WTC11 (cell line): ENCODE results near the gene SEC11A. TPM values are rescaled to one million over a fixed set of nuclear protein-coding genes. Genes with fewer than 3 reads are reported as not detected.

ENCODE experiments used
- ATAC-seq: fragments of 200-7000 bp; cut with Tn5 transposase; 2 replicates; pipeline ENCODE4 v1.10.0; 2021; ENCODE audit warnings: mild to moderate bottlenecking, moderate library complexity
- CTCF ChIA-PET: fragments of 300-600 bp; sonication (Branson Sonifier 250); formaldehyde crosslinking; loops from one replicate; lab custom pipeline; 2021; ENCODE audit warnings: antibody characterized with exemption; lab: Charles Lee
- POLR2A ChIA-PET: fragments of 350-600 bp; sonication (Branson Sonifier 250); formaldehyde crosslinking; loops from one replicate; lab custom pipeline; 2021; ENCODE audit warnings: antibody characterized with exemption; lab: Charles Lee
- DNase-seq: peaks from one replicate; pipeline ENCODE4 v3.0.0; 2021; ENCODE audit warnings: low spot score
- H3K27ac Mint-ChIP-seq: 2 replicates; pipeline ENCODE4 v1.8.0; 2021; ENCODE audit warnings: mixed read lengths
- H3K27me3 Mint-ChIP-seq: 2 replicates; pipeline ENCODE4 v1.8.0; 2021; ENCODE audit warnings: low read depth, mild to moderate bottlenecking, moderate library complexity, mixed read lengths
- H3K36me3 Mint-ChIP-seq: 2 replicates; pipeline ENCODE4 v1.8.0; 2021; ENCODE audit warnings: mixed read lengths
- H3K4me1 Mint-ChIP-seq: 2 replicates; pipeline ENCODE4 v1.8.0; 2022; ENCODE audit warnings: mixed read lengths
- H3K4me3 Mint-ChIP-seq: 2 replicates; pipeline ENCODE4 v1.8.0; 2021; ENCODE audit warnings: mild to moderate bottlenecking, moderate library complexity, mixed read lengths
- H3K9me3 Mint-ChIP-seq: 2 replicates; pipeline ENCODE4 v1.8.0; 2021; ENCODE audit warnings: mixed read lengths
- CTCF ChIP-seq: fragments of 200-600 bp; IDR thresholded peaks from 2 replicates; pipeline ENCODE4 v1.8.0; 2022; ENCODE audit warnings: antibody characterized with exemption
- EMX1 ChIP-seq: fragments of 250-450 bp; sonication (Bioruptor Pico); IDR thresholded peaks from 2 replicates; pipeline ENCODE4 v1.8.0; 2021; ENCODE audit warnings: mild to moderate bottlenecking
- GRHL2 ChIP-seq: fragments of 250-450 bp; sonication (Bioruptor Pico); IDR thresholded peaks from 2 replicates; pipeline ENCODE4 v1.8.0; 2022; ENCODE audit warnings: mild to moderate bottlenecking, moderate library complexity; ENCODE audit not compliant: insufficient replicate concordance, severe bottlenecking
- GTF2I ChIP-seq: fragments of 250-450 bp; sonication (Bioruptor Pico); conservative IDR thresholded peaks from 2 replicates; pipeline ENCODE4 v1.4.0; 2021; ENCODE audit warnings: mild to moderate bottlenecking
- IRF2 ChIP-seq: sonication (generic); formaldehyde crosslinking; IDR thresholded peaks from 2 replicates; pipeline ENCODE4 v1.8.0; 2022; ENCODE audit warnings: low read depth, missing genetic modification reagents, borderline replicate concordance
- KAT7 ChIP-seq: sonication (generic); formaldehyde crosslinking; IDR thresholded peaks from 2 replicates; pipeline ENCODE4 v1.8.1; 2023; ENCODE audit warnings: missing genetic modification reagents, mild to moderate bottlenecking, borderline replicate concordance
- MLX ChIP-seq: sonication (generic); formaldehyde crosslinking; IDR thresholded peaks from 2 replicates; pipeline ENCODE4 v1.8.1; 2023; ENCODE audit warnings: mild to moderate bottlenecking, missing genetic modification reagents, moderate library complexity
- MYBL2 ChIP-seq: sonication (generic); formaldehyde crosslinking; IDR thresholded peaks from 2 replicates; pipeline ENCODE4 v1.8.1; 2023; ENCODE audit warnings: mild to moderate bottlenecking, moderate library complexity, missing genetic modification reagents
- NFE2L1 ChIP-seq: sonication (generic); formaldehyde crosslinking; IDR thresholded peaks from 2 replicates; pipeline ENCODE4 v1.8.1; 2023; ENCODE audit warnings: missing genetic modification reagents
- NFYB ChIP-seq: sonication (generic); formaldehyde crosslinking; conservative IDR thresholded peaks from 2 replicates; pipeline ENCODE4 v1.8.0; 2022; ENCODE audit warnings: low read depth, missing genetic modification reagents
- SMAD4 ChIP-seq: sonication (generic); formaldehyde crosslinking; IDR thresholded peaks from 2 replicates; pipeline ENCODE4 v1.8.0; 2022; ENCODE audit warnings: mild to moderate bottlenecking, missing genetic modification reagents
- SOX15 ChIP-seq: fragments of 250-450 bp; sonication (Bioruptor Pico); IDR thresholded peaks from 2 replicates; pipeline ENCODE4 v1.9.0; 2021; ENCODE audit warnings: mild to moderate bottlenecking
- SP1 ChIP-seq: sonication (generic); formaldehyde crosslinking; conservative IDR thresholded peaks from 2 replicates; pipeline ENCODE4 v1.8.1; 2022; ENCODE audit warnings: missing genetic modification reagents
- STAT6 ChIP-seq: sonication (generic); formaldehyde crosslinking; conservative IDR thresholded peaks from 2 replicates; pipeline ENCODE4 v1.8.1; 2023; ENCODE audit warnings: mild to moderate bottlenecking, low read depth, missing genetic modification reagents, moderate library complexity
- TCF7 ChIP-seq: sonication (generic); formaldehyde crosslinking; IDR thresholded peaks from 2 replicates; pipeline ENCODE4 v1.8.0; 2022; ENCODE audit warnings: mild to moderate bottlenecking, low read depth, missing genetic modification reagents, moderate library complexity
- ZNF263 ChIP-seq: sonication (generic); formaldehyde crosslinking; IDR thresholded peaks from 2 replicates; pipeline ENCODE4 v1.8.1; 2022; ENCODE audit warnings: low read depth, mild to moderate bottlenecking, moderate library complexity, missing genetic modification reagents
- ZNF396 ChIP-seq: fragments of 250-450 bp; sonication (Bioruptor Pico); IDR thresholded peaks from 2 replicates; pipeline ENCODE4 v1.8.0; 2021; ENCODE audit warnings: mild to moderate bottlenecking, moderate library complexity, borderline replicate concordance
- total RNA-seq: library from RNA; stranded (reverse); gene quantifications from 3 replicates; pipeline ENCODE4 v1.2.3, GENCODE V29; 2021
- TF ChIP-seq, protein P1 (sequence below): fragments of 250-450 bp; sonication (Bioruptor Pico); conservative IDR thresholded peaks from 2 replicates; pipeline ENCODE4 v1.9.0; 2021; ENCODE audit warnings: mild to moderate bottlenecking
- TF ChIP-seq, protein P2 (sequence below): sonication (generic); formaldehyde crosslinking; IDR thresholded peaks from 2 replicates; pipeline ENCODE4 v1.8.1; 2023; ENCODE audit warnings: mild to moderate bottlenecking, missing genetic modification reagents, borderline replicate concordance
- TF ChIP-seq, protein P3 (sequence below): sonication (generic); formaldehyde crosslinking; IDR thresholded peaks from 2 replicates; pipeline ENCODE4 v1.8.0; 2022; ENCODE audit warnings: mild to moderate bottlenecking, missing genetic modification reagents
- TF ChIP-seq, protein P4 (sequence below): sonication (generic); formaldehyde crosslinking; IDR thresholded peaks from 2 replicates; pipeline ENCODE4 v1.8.1; 2022; ENCODE audit warnings: missing genetic modification reagents, borderline replicate concordance
- TF ChIP-seq, protein P5 (sequence below): sonication (generic); formaldehyde crosslinking; IDR thresholded peaks from 2 replicates; pipeline ENCODE4 v1.8.1; 2022; ENCODE audit warnings: mild to moderate bottlenecking, moderate library complexity, missing genetic modification reagents

The SEC11A gene
- total RNA-seq, 1 experiment from 2014 or later = 214 TPM

GRCh38 chr15:84685304-84685703, 30.6 kb downstream of the SEC11A start:
- peaks cover 57% of the 10 kb centered on the region for H3K36me3 Mint-ChIP-seq
- H3K9me3 Mint-ChIP-seq = peaks cover 3% of the 10 kb centered on the region; the same call in 1 of the 2 replicates
- CTCF ChIA-PET = interaction anchor here (0.7 kb wide), 1 partner anchor 267 kb away, joined by 3 read pairs; no protein-coding TSS in a partner anchor
- peak overlapping the region; percentile 68; the same call in 1 of the 2 replicates for H3K27ac Mint-ChIP-seq
- POLR2A ChIA-PET = interaction anchor here (0.6 kb wide), 1 partner anchor 62 kb away, joined by 5 read pairs; no protein-coding TSS in a partner anchor
- ATAC-seq = no peak
- H3K4me3 Mint-ChIP-seq = no peak overlapping the region
- no peaks in the 10 kb centered on the region for H3K27me3 Mint-ChIP-seq
- no peak for TF ChIP-seq STAT6 (CRISPR knock-in tag)
- TF ChIP-seq MLX (CRISPR knock-in tag) = no peak
- TF ChIP-seq, protein P1, sequence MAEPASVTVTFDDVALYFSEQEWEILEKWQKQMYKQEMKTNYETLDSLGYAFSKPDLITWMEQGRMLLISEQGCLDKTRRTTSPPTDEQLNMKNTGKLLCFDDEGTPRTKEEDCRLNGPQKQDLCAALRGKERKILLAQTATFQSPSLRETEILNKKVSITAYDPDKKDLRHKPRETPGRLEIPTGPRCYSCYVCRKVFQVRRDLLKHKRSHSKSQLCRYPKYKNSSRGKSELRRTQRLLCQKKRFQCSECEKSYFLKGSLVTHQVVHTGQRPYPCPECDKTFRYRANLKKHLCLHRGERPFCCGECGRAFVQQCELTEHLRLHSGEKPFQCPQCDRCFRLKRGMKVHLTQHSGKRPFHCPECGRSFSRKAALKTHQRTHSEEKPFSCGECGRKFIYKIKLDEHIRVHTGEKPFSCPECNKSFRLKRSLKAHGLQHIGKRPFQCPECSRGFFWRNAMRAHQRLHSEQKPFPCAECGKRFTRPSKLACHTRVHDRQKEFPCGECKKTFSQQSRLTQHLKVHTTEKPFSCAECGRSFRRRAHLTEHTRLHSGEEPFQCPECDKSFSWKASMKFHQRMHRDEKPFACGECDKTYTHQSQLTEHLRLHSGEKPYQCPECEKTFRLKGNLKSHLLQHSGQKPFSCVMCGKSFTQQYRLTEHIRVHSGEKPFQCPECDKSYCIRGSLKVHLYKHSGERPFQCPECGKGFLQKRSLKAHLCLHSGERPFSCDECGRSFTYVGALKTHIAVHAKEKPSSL (CRISPR knock-in tag) = no peak
- no peak for TF ChIP-seq KAT7
- TF ChIP-seq, protein P2, sequence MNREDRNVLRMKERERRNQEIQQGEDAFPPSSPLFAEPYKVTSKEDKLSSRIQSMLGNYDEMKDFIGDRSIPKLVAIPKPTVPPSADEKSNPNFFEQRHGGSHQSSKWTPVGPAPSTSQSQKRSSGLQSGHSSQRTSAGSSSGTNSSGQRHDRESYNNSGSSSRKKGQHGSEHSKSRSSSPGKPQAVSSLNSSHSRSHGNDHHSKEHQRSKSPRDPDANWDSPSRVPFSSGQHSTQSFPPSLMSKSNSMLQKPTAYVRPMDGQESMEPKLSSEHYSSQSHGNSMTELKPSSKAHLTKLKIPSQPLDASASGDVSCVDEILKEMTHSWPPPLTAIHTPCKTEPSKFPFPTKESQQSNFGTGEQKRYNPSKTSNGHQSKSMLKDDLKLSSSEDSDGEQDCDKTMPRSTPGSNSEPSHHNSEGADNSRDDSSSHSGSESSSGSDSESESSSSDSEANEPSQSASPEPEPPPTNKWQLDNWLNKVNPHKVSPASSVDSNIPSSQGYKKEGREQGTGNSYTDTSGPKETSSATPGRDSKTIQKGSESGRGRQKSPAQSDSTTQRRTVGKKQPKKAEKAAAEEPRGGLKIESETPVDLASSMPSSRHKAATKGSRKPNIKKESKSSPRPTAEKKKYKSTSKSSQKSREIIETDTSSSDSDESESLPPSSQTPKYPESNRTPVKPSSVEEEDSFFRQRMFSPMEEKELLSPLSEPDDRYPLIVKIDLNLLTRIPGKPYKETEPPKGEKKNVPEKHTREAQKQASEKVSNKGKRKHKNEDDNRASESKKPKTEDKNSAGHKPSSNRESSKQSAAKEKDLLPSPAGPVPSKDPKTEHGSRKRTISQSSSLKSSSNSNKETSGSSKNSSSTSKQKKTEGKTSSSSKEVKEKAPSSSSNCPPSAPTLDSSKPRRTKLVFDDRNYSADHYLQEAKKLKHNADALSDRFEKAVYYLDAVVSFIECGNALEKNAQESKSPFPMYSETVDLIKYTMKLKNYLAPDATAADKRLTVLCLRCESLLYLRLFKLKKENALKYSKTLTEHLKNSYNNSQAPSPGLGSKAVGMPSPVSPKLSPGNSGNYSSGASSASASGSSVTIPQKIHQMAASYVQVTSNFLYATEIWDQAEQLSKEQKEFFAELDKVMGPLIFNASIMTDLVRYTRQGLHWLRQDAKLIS = no peak
- TF ChIP-seq ZNF263 (CRISPR knock-in tag) = no peak
- H3K4me1 Mint-ChIP-seq = no peaks in the 10 kb centered on the region
- no peak for DNase-seq

- ChIA-PET CTCF (no interaction called here), POLR2A (no interaction called here)
- H3K27me3 Mint-ChIP-seq = no peaks in the 10 kb centered on the region
- peaks cover 60% of the 10 kb centered on the region for H3K36me3 Mint-ChIP-seq
- no peak overlapping the region for H3K4me3 Mint-ChIP-seq
- H3K9me3 Mint-ChIP-seq = no peaks in the 10 kb centered on the region
- no peak for ATAC-seq
- no peak for DNase-seq
- peak overlapping the region; percentile 83; the same call in 1 of the 2 replicates for H3K27ac Mint-ChIP-seq
- no peaks in the 10 kb centered on the region for H3K4me1 Mint-ChIP-seq
- TF ChIP-seq GRHL2 = no peak
- TF ChIP-seq NFE2L1 (CRISPR knock-in tag) = no peak
- TF ChIP-seq TCF7 = no peak
- TF ChIP-seq CTCF = no peak
- TF ChIP-seq, protein P3, sequence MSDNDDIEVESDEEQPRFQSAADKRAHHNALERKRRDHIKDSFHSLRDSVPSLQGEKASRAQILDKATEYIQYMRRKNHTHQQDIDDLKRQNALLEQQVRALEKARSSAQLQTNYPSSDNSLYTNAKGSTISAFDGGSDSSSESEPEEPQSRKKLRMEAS (CRISPR knock-in tag) = no peak
- no peak for TF ChIP-seq IRF2 (CRISPR knock-in tag)
- no peak for TF ChIP-seq SP1
- TF ChIP-seq, protein P4, sequence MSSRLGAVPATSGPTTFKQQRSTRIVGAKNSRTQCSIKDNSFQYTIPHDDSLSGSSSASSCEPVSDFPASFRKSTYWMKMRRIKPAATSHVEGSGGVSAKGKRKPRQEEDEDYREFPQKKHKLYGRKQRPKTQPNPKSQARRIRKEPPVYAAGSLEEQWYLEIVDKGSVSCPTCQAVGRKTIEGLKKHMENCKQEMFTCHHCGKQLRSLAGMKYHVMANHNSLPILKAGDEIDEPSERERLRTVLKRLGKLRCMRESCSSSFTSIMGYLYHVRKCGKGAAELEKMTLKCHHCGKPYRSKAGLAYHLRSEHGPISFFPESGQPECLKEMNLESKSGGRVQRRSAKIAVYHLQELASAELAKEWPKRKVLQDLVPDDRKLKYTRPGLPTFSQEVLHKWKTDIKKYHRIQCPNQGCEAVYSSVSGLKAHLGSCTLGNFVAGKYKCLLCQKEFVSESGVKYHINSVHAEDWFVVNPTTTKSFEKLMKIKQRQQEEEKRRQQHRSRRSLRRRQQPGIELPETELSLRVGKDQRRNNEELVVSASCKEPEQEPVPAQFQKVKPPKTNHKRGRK (CRISPR knock-in tag) = no peak
- TF ChIP-seq SOX15 = no peak
- no peak for TF ChIP-seq NFYB (CRISPR knock-in tag)
- no peak for TF ChIP-seq SMAD4 (CRISPR knock-in tag)
- no peak for TF ChIP-seq ZNF396 (CRISPR knock-in tag)
- TF ChIP-seq EMX1 = no peak
- no peak for TF ChIP-seq MYBL2
- TF ChIP-seq, protein P5, sequence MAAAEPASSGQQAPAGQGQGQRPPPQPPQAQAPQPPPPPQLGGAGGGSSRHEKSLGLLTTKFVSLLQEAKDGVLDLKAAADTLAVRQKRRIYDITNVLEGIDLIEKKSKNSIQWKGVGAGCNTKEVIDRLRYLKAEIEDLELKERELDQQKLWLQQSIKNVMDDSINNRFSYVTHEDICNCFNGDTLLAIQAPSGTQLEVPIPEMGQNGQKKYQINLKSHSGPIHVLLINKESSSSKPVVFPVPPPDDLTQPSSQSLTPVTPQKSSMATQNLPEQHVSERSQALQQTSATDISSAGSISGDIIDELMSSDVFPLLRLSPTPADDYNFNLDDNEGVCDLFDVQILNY (CRISPR knock-in tag) = no peak
- TF ChIP-seq GTF2I = no peak
These were observed 31.8 kb downstream of the SEC11A start for GRCh38 chr15:84684092-84684491.
